OCI-LY1 (cell line): Measurements from ENCODE around the gene ARFGAP3.

Experiments
- H2AFZ ChIP-seq: fragments of 200-600 bp; sonication (generic), shearing (Covaris generic); 2 replicates; pipeline ENCODE4 v1.6.0; 2014; ENCODE audit warnings: antibody characterized with exemption, mild to moderate bottlenecking, low read length
- H3F3A ChIP-seq: fragments of 200-600 bp; sonication (generic), shearing (Covaris generic); 2 replicates; pipeline ENCODE4 v1.6.0; 2014; ENCODE audit warnings: mild to moderate bottlenecking, antibody characterized with exemption, low read length, moderate library complexity; ENCODE audit not compliant: insufficient read depth
- H3K27ac ChIP-seq: fragments of 200-600 bp; sonication (generic); 2 replicates; pipeline ENCODE4 v1.5.1; 2014; ENCODE audit warnings: low read length, mixed run types, mild to moderate bottlenecking, low read depth; ENCODE audit not compliant: poor library complexity, severe bottlenecking
- H3K27me3 ChIP-seq: fragments of 200-600 bp; sonication (generic); 2 replicates; pipeline ENCODE4 v1.6.0; 2014; ENCODE audit warnings: antibody characterized with exemption, mild to moderate bottlenecking, low read length, moderate library complexity; ENCODE audit not compliant: insufficient read depth
- H3K36me3 ChIP-seq: fragments of 200-600 bp; sonication (generic); 2 replicates; pipeline ENCODE4 v1.6.1; 2014; ENCODE audit warnings: mild to moderate bottlenecking, antibody characterized with exemption, low read length, moderate library complexity, mixed read lengths; ENCODE audit not compliant: insufficient read depth
- H3K4me1 ChIP-seq: fragments of 200-600 bp; sonication (generic); 2 replicates; pipeline ENCODE4 v1.5.1; 2014; ENCODE audit warnings: mild to moderate bottlenecking, low read length, moderate library complexity; ENCODE audit not compliant: insufficient read depth, severe bottlenecking
- H3K4me2 ChIP-seq: fragments of 200-600 bp; sonication (generic), shearing (Covaris generic); 2 replicates; pipeline ENCODE4 v1.6.1; 2014; ENCODE audit warnings: low read length
- H3K4me3 ChIP-seq: fragments of 200-600 bp; sonication (generic); 2 replicates; pipeline ENCODE4 v1.5.1; 2014; ENCODE audit warnings: low read length, low read depth, mild to moderate bottlenecking, mixed read lengths; ENCODE audit not compliant: poor library complexity, severe bottlenecking
- H3K79me2 ChIP-seq: fragments of 200-600 bp; shearing (Covaris generic); 2 replicates; pipeline ENCODE4 v1.6.1; 2016; ENCODE audit warnings: mixed run types, low read length, mixed read lengths; ENCODE audit not compliant: insufficient read depth
- H3K9ac ChIP-seq: fragments of 200-600 bp; sonication (generic), shearing (Covaris generic); 2 replicates; pipeline ENCODE4 v1.6.1; 2014; ENCODE audit warnings: mild to moderate bottlenecking, low read length, mixed read lengths
- H3K9me2 ChIP-seq: fragments of 200-600 bp; sonication (generic), shearing (Covaris generic); 2 replicates; pipeline ENCODE4 v1.6.1; 2014; ENCODE audit warnings: low read depth, mild to moderate bottlenecking, low read length, mixed read lengths
- H3K9me3 ChIP-seq: fragments of 200-600 bp; shearing (Covaris generic); 2 replicates; pipeline ENCODE4 v1.6.1; 2014; ENCODE audit warnings: low read length, mixed read lengths
- H4K20me1 ChIP-seq: fragments of 200-600 bp; sonication (generic), shearing (Covaris generic); 2 replicates; pipeline ENCODE4 v1.6.0; 2016; ENCODE audit warnings: mild to moderate bottlenecking, low read length; ENCODE audit not compliant: insufficient read depth
- EZH2 ChIP-seq: fragments of 200-600 bp; sonication (generic), shearing (Covaris generic); IDR thresholded peaks from 2 replicates; pipeline ENCODE4 v1.8.0; 2017; ENCODE audit warnings: borderline replicate concordance, mixed run types, mild to moderate bottlenecking, antibody characterized with exemption, low read length, moderate library complexity, mixed read lengths
- TF ChIP-seq, protein P1 (sequence below): fragments of 200-600 bp; sonication (generic), shearing (Covaris generic); IDR thresholded peaks from 2 replicates; pipeline ENCODE4 v1.5.1; 2017; ENCODE audit warnings: mild to moderate bottlenecking, antibody characterized with exemption, low read length, moderate library complexity, mixed read lengths

Gene ARFGAP3

DNA sequence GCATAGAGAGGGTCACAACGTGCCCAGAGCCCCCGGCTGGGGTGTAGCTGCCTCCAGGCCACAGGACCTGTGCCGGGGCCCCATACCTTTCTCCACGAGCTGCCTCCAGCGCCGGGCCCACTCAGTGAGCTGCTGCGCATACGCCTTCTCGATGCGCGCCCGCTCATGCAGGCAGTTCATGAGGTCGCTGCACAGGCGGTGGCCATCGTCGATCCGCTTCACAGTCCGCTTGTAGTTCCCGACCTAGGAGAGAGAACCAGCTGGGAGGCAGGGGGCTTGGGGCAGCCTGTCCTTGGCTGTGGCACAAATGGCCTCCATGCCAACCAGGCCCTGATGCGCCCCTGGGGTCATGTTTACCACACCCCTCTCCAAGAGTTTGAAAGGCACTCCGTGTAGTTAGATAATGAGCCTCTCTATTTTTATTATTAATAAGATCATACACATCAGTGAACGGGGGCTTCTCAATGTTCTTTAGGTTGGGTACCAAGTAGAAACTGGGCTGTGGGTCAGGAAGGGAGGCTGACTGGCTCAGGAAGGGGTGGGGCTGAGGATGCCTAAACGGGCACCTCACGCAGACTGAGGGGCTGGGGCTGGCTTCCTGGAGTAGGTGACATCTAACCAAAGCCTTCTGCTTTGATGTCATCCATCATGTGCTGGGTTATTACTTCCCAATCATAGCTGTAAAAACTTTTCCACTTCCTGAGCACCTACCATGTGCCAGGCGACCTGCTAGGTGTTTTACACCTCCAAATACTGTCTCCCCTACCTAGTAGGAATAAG, 36.5 kb upstream of the ARFGAP3 start:
- Histone ChIP-seq H3K9me3 (no peaks in the 10 kb centered on the region), H3K36me3 (no peaks in the 10 kb centered on the region), H3K9ac (no peak overlapping the region), H2AFZ (no peak overlapping the region), H3F3A (no peaks in the 10 kb centered on the region), H4K20me1 (no peaks in the 10 kb centered on the region), H3K9me2 (no peaks in the 10 kb centered on the region), H3K27ac (no peak overlapping the region), H3K4me1 (peaks cover 22% of the 10 kb centered on the region), H3K4me3 (no peak overlapping the region), H3K79me2 (no peaks in the 10 kb centered on the region), H3K27me3 (no peaks in the 10 kb centered on the region), H3K4me2 (no peak overlapping the region)
- no peak for TF ChIP-seq EZH2
- TF ChIP-seq, protein P1, sequence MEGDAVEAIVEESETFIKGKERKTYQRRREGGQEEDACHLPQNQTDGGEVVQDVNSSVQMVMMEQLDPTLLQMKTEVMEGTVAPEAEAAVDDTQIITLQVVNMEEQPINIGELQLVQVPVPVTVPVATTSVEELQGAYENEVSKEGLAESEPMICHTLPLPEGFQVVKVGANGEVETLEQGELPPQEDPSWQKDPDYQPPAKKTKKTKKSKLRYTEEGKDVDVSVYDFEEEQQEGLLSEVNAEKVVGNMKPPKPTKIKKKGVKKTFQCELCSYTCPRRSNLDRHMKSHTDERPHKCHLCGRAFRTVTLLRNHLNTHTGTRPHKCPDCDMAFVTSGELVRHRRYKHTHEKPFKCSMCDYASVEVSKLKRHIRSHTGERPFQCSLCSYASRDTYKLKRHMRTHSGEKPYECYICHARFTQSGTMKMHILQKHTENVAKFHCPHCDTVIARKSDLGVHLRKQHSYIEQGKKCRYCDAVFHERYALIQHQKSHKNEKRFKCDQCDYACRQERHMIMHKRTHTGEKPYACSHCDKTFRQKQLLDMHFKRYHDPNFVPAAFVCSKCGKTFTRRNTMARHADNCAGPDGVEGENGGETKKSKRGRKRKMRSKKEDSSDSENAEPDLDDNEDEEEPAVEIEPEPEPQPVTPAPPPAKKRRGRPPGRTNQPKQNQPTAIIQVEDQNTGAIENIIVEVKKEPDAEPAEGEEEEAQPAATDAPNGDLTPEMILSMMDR, result no peak

DNA sequence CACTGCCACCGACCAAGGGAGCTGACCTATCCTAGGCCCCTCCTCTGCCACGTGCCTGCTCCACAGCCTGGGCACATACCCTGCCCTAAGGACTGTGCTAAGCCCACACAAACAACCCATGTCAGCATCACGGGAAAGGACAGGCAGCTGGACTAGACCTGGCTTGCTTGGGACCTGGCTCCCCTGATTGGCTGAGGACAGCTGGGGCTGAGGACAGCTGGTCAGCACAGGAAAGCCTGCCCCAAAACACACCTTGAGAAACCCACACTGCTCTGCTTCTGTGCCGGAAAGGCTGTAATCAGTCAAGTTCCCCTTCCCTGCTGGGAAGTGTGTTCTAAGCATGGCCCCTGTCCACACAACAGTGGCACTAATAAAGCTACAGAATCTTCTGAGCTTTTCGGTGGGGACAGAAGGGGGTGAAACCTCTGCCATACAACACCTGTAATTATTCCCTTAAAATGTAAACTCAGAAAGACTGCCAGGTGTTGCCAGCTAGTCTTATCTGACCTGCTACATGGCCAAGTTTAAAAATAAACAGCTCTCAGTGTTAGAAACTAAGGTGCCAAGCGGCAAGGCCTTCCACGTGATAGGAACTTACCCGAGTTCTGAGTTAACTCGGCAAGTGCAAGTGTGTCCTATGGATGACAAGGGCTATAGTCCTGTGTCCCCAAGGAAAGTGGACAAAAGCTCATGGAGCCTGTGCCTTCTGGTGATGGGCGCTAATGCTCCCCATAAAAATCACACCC, 35.7 kb upstream of the ARFGAP3 start:
- H3K9me2 ChIP-seq, result no peaks in the 10 kb centered on the region
- H3K27me3 ChIP-seq, result no peaks in the 10 kb centered on the region
- peaks cover 22% of the 10 kb centered on the region for H3K4me1 ChIP-seq
- no peak overlapping the region for H3K4me2 ChIP-seq
- H3K27ac ChIP-seq, result no peak overlapping the region
- no peaks in the 10 kb centered on the region for H3K9me3 ChIP-seq
- H3K36me3 ChIP-seq, result no peaks in the 10 kb centered on the region
- no peaks in the 10 kb centered on the region for H4K20me1 ChIP-seq
- no peaks in the 10 kb centered on the region for H3F3A ChIP-seq
- TF ChIP-seq, protein P1, result no peak
- no peak for TF ChIP-seq EZH2
- no peak overlapping the region for H3K9ac ChIP-seq
- H3K4me3 ChIP-seq, result no peak overlapping the region
- no peaks in the 10 kb centered on the region for H3K79me2 ChIP-seq
- H2AFZ ChIP-seq, result no peak overlapping the region

DNA sequence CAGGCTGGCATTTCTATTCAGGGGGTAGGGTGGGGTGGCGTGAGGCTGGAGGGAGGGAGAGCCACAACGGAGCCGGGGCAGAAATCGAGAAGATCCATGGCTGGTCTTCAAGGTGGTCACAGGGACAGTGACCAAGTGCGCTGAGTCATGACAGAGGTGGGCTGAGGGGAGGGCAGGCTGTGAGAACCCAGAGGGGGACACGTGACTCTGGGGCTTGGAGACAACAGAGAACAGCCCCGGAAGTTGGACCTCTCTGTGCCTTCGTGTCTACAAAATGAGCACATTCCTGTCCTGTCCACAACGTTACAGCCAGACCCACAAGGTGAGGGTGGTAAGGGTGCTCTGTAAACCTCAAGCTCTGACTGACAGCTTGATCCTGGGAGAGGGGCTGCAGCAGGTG, 35.1 kb upstream of the ARFGAP3 start:
- Histone ChIP-seq H3K4me2 (no peak overlapping the region), H3K79me2 (no peaks in the 10 kb centered on the region), H3K4me1 (peaks cover 22% of the 10 kb centered on the region), H3F3A (no peaks in the 10 kb centered on the region), H3K27me3 (no peaks in the 10 kb centered on the region), H3K9ac (no peak overlapping the region), H3K36me3 (no peaks in the 10 kb centered on the region), H3K9me2 (no peaks in the 10 kb centered on the region), H2AFZ (no peak overlapping the region), H3K4me3 (no peak overlapping the region), H3K27ac (no peak overlapping the region), H3K9me3 (no peaks in the 10 kb centered on the region), H4K20me1 (no peaks in the 10 kb centered on the region)
- TF ChIP-seq EZH2, result no peak
- TF ChIP-seq, protein P1, result no peak
